ENCODE results near the gene ARHGAP15. TPM values are rescaled to one million over a fixed set of nuclear protein-coding genes. Genes with fewer than 3 reads are reported as not detected.

ARHGAP15 gene
- total and polyA plus RNA-seq, 2 experiments from 2014 or later: 0.26 TPM; not detected in 1

- Histone ChIP-seq H3K27ac (ENCODE audit: low read depth) (no peak overlapping the region), H3K4me2 (no peak overlapping the region), H3K4me3 (no peak overlapping the region), H2AFZ (no peak overlapping the region), H3K4me1 (ENCODE audit: insufficient read depth) (peaks cover 7% of the 10 kb centered on the region), H3K9me2 (ENCODE audit: insufficient read depth) (no peaks in the 10 kb centered on the region), H3K79me2 (replicated peaks; ENCODE audit: insufficient read depth) (no peaks in the 10 kb centered on the region), H3K36me3 (ENCODE audit: insufficient read depth) (no peaks in the 10 kb centered on the region), H3K27me3 (ENCODE audit: insufficient read depth) (no peaks in the 10 kb centered on the region), H4K20me1 (replicated peaks; ENCODE audit: insufficient read depth) (no peaks in the 10 kb centered on the region), H3F3A (replicated peaks; ENCODE audit: low read depth) (no peaks in the 10 kb centered on the region)
- TF ChIP-seq ZNF462 (CRISPR knock-in tag; IDR thresholded peaks at IDR 0.05) (no peak), EZH2phosphoT487 (IDR thresholded peaks at IDR 0.05; ENCODE audit: unreplicated experiment) (no peak), REST (IDR thresholded peaks at IDR 0.05; ENCODE audit: unreplicated experiment) (no peak), JUNB (IDR thresholded peaks at IDR 0.05; ENCODE audit: unreplicated experiment) (no peak), ZNF331 (CRISPR knock-in tag; IDR thresholded peaks at IDR 0.05; ENCODE audit: low read depth) (no peak), EZH2 (IDR thresholded peaks at IDR 0.05; ENCODE audit: low read depth, unreplicated experiment) (no peak), CTCF (conservative IDR thresholded peaks at IDR 0.05; ENCODE audit: low read depth in 2 of 2) (peak; percentile 61 to 87), ETS1 (IDR thresholded peaks at IDR 0.05) (no peak)
- Mint-ChIP-seq H3K9me3 (no peaks in the 10 kb centered on the region), H3K27me3 (ENCODE audit: insufficient read depth, low read depth, poor library complexity) (no peaks in the 10 kb centered on the region), H3K27ac (no peak overlapping the region), H3K4me3 (no peak overlapping the region), H3K36me3 (ENCODE audit: low read depth) (no peaks in the 10 kb centered on the region), H3K4me1 (peaks cover 10% of the 10 kb centered on the region)
- ATAC-seq: peak; percentile 70
- DNase-seq (ENCODE audit: low spot score): peak; percentile 58
These were observed 133.9 kb downstream of the ARHGAP15 start for GRCh38 chr2:143263066-143263625.

All from GM23338 (cell line).